Heart right ventricle (tissue), 16 donors: ENCODE data around the gene PDCL3. TPM values are rescaled to one million over a fixed set of nuclear protein-coding genes. Genes with fewer than 3 reads are reported as not detected.

ENCODE experiments used
- ATAC-seq, 8 donors: fragments of 200-7000 bp; cut with Tn5 transposase; one replicate each; pipeline ENCODE4 v1.9.1; 2020; ENCODE audit warnings: mild to moderate bottlenecking in 8 of 8, moderate library complexity in 8 of 8, moderate number of reproducible peaks in 1 of 8
- DNase-seq, 2 donors: peaks; one replicate each; pipeline ENCODE4 v3.0.0-alpha.2; 2020
- H3K27ac ChIP-seq, 10 donors: fragments of 200-600 bp; sonication (generic) in 2 of 10; one replicate each; pipeline versions ENCODE4 v1.5.0 to v1.8.0; 2020 to 2022; ENCODE audit warnings: mild to moderate bottlenecking in 3 of 10
- H3K27me3 ChIP-seq, 7 donors: fragments of 200-600 bp; one replicate each; pipeline ENCODE4 v1.8.0; 2021 to 2022; ENCODE audit warnings: mild to moderate bottlenecking in 2 of 7
- H3K36me3 ChIP-seq, 9 donors: fragments of 200-600 bp; sonication (generic) in 1 of 9; one replicate each; pipeline versions ENCODE4 v1.5.0 to v1.8.0; 2020 to 2022; ENCODE audit warnings: mild to moderate bottlenecking in 2 of 9
- H3K4me1 ChIP-seq, 9 donors: fragments of 200-600 bp; sonication (generic) in 1 of 9; one replicate each; pipeline versions ENCODE4 v1.5.0 to v1.8.0; 2020 to 2022; ENCODE audit warnings: mild to moderate bottlenecking in 4 of 9
- H3K4me3 ChIP-seq, 10 donors: fragments of 200-600 bp; sonication (generic) in 2 of 10; one replicate each; pipeline versions ENCODE4 v1.5.0 to v1.8.0; 2020 to 2022; ENCODE audit warnings: mild to moderate bottlenecking in 7 of 10, moderate library complexity in 2 of 10
- H3K9me3 ChIP-seq, 11 donors: fragments of 200-600 bp in 10 of 11; sonication (generic) in 2 of 11; one replicate each; pipeline versions ENCODE4 v1.5.0 to v1.8.0; 2013 to 2022; ENCODE audit warnings: mild to moderate bottlenecking in 2 of 11, control low read depth in 1 of 11, moderate library complexity in 1 of 11
- CTCF ChIP-seq, 9 donors: fragments of 200-600 bp; sonication (generic) in 2 of 9; IDR thresholded peaks; one replicate each; pipeline versions ENCODE4 v1.5.0 to v1.8.0; 2021 to 2022; ENCODE audit warnings: antibody characterized with exemption in 9 of 9, mild to moderate bottlenecking in 5 of 9, moderate library complexity in 1 of 9
- WGBS, 2 donors: extraction: QIAGEN DNeasy Blood & Tissue Kit; methylation state at CpG; one replicate each; pipeline ENCODE4 v1.1.7; 2013; ENCODE audit warnings: inconsistent platforms in 1 of 2; 5-methylcytosine and 5-hydroxymethylcytosine counted together
- intact Hi-C, 10 donors: fragments of 100-400 bp; cut with DNase I; formaldehyde crosslinking; loops; one replicate each; pipeline versions ENCODE4 v1.11.1 to v1.14.2; 2022
- polyA plus RNA-seq, 2 donors: library from polyadenylated mRNA; stranded (reverse); fragments of 200-250 nt; gene quantifications; one replicate each; pipeline ENCODE4 v1.2.3, GENCODE V29; 2013
- total RNA-seq, 10 donors: library from RNA; stranded (reverse); fragmentation: NEBNext Ultra II Directional in 3 of 10; extraction: Animal tissue kit (Norgen Biotek cat#: 25700) in 3 of 10; gene quantifications; one replicate each; pipeline versions ENCODE4 v1.2.1 to v1.2.4, GENCODE V29; 2021 to 2023
- donor health status: Arrhythmogenic right ventricular cardiomyopathy.
- donor health status: ischemic (EF 13 %, LVEDD 7.1; RV severe dilation, severe dysfunction).
- donor health status: healthy with polysubstance abuse.
- donor health status: DM: no; HTN: yes; CAD: no.
- donor health status: DM: no; HTN: no; CAD: no.
- donor health status: ischemic (EF 25% LVEDD 6.9; RV normal size, moderate dysfunction).
- donor health status: ischemic (EF 25% LVEDD 5.7; RV mildly dilated, moderate dysfunction).
- donor health status: healthy.
- donor health status: DM: yes; HTN: yes; CAD: no.
- donor health status: Ischemic cardiomyopathy.
- donor health status: ischemic (EF 35%, LVEDD 5.7; RV mildly dilated, moderate dysfunction).
- donor health status: nonischemic (EF 11% LVEDD 7.7; RV severe dilation, severe dysfunction).
- donor health status: DM: yes; HTN: yes; CAD: no.
- donor health status: PGD.
- donor health status: ischemic (EF 29% LVEDD 5.4; RV normal size, mild dysfunction).
- donor health status: nonischemic (EF 23%, LVEDD 6.1; RV moderate dilation, normal function).

PDCL3 gene
- total and polyA plus RNA-seq, 12 donors, result 17.0 to 30.0 (median 23.4) TPM

- H3K27ac ChIP-seq, result no peak overlapping the region
- ATAC-seq (no peak), DNase-seq (no peak)
- no peaks in the 10 kb centered on the region for H3K36me3 ChIP-seq
- H3K9me3 ChIP-seq, result no peaks in the 10 kb centered on the region
- 53 to 67% methylated on average over 2 of the region's 2 CpGs for WGBS, 2 donors
- peaks cover 0 to 1% (median 0%) of the 10 kb centered on the region in 9 donors for H3K4me1 ChIP-seq
- no peaks in the 10 kb centered on the region for H3K27me3 ChIP-seq
- intact Hi-C loops, result no loop called here
- H3K4me3 ChIP-seq, result no peak overlapping the region
- TF ChIP-seq CTCF (IDR thresholded peaks at IDR 0.05), result no peak
Measured at GRCh38 chr2:100518801-100519200, 44.0 kb upstream of the PDCL3 start.

- intact Hi-C loops, result no loop called here
- H3K27ac ChIP-seq, result no peak overlapping the region
- H3K9me3 ChIP-seq, result no peaks in the 10 kb centered on the region
- no peaks in the 10 kb centered on the region for H3K27me3 ChIP-seq
- TF ChIP-seq CTCF (IDR thresholded peaks at IDR 0.05), result no peak
- H3K36me3 ChIP-seq, result no peaks in the 10 kb centered on the region
- H3K4me1 ChIP-seq, result no peaks in the 10 kb centered on the region
- ATAC-seq (no peak), DNase-seq (no peak)
- 82 to 88% methylated on average over 2 of the region's 2 CpGs for WGBS, 2 donors
- H3K4me3 ChIP-seq, result no peak overlapping the region
Measured at GRCh38 chr2:100520224-100520623, 42.6 kb upstream of the PDCL3 start.

- peak in 2 of 8 donors; percentile 49 to 50 for ATAC-seq
Measured at GRCh38 chr2:100522430-100522829, 40.4 kb upstream of the PDCL3 start.

GRCh38 chr2:100524331-100524730 lies 38.5 kb upstream of the PDCL3 start:
- Histone ChIP-seq H3K4me1 (no peaks in the 10 kb centered on the region), H3K9me3 (no peaks in the 10 kb centered on the region), H3K27me3 (no peaks in the 10 kb centered on the region), H3K27ac (no peak overlapping the region), H3K4me3 (no peak overlapping the region), H3K36me3 (no peaks in the 10 kb centered on the region)
- no peak for TF ChIP-seq CTCF (IDR thresholded peaks at IDR 0.05)
- DNase-seq, result no peak
- WGBS, 2 donors, result 86% methylated on average over 2 of the region's 2 CpGs
- intact Hi-C loops, result no loop called here
- no peak for ATAC-seq

More at GRCh38 chr2:100522430-100522829, 40.4 kb upstream of the PDCL3 start:
- intact Hi-C loops, result no loop called here
- TF ChIP-seq CTCF (IDR thresholded peaks at IDR 0.05), result no peak
- Histone ChIP-seq H3K4me1 (no peaks in the 10 kb centered on the region), H3K27me3 (no peaks in the 10 kb centered on the region), H3K27ac (no peak overlapping the region), H3K4me3 (no peak overlapping the region), H3K9me3 (no peaks in the 10 kb centered on the region), H3K36me3 (no peaks in the 10 kb centered on the region)
- WGBS, 2 donors, result 47 to 58% methylated on average over 1 of the region's 1 CpG
- DNase-seq, result no peak
